Left ventricle myocardium inferior (tissue), 1 donor: ENCODE results near the gene AP3D1. TPM values are rescaled to one million over a fixed set of nuclear protein-coding genes. Genes with fewer than 3 reads are reported as not detected.
A peak's percentile ranks its signal among the peaks of the same experiment; 100 is the strongest.

Source experiments
- DNase-seq: peaks from one replicate; pipeline ENCODE4 v3.0.0-alpha.2; 2020
- H3K27ac ChIP-seq: fragments of 200-600 bp; replicated peaks from 2 replicates; pipeline ENCODE4 v1.8.0; 2021
- H3K27me3 ChIP-seq: fragments of 200-600 bp; 2 replicates; pipeline ENCODE4 v1.8.0; 2021; ENCODE audit warnings: low read depth
- H3K36me3 ChIP-seq: fragments of 200-600 bp; 2 replicates; pipeline ENCODE4 v1.8.0; 2021
- H3K4me1 ChIP-seq: fragments of 200-600 bp; 2 replicates; pipeline ENCODE4 v1.8.0; 2021
- H3K4me3 ChIP-seq: fragments of 200-600 bp; 2 replicates; pipeline ENCODE4 v1.8.0; 2021; ENCODE audit warnings: mild to moderate bottlenecking, moderate library complexity
- H3K9me3 ChIP-seq: fragments of 200-600 bp; replicated peaks from 2 replicates; pipeline ENCODE4 v1.8.0; 2021
- intact Hi-C: fragments of 100-400 bp; cut with micrococcal nuclease; formaldehyde crosslinking; loops from one replicate; pipeline ENCODE4 v1.11.0; 2022
- total RNA-seq: library from RNA; stranded (reverse); fragmentation: NEBNext Ultra II Directional; extraction: Animal tissue kit (Norgen Biotek cat#: 25700); gene quantifications from one replicate; pipeline ENCODE4 v1.2.1, GENCODE V29; 2021
- TF ChIP-seq, protein P1 (sequence below): fragments of 200-600 bp; IDR thresholded peaks from 2 replicates; pipeline ENCODE4 v1.8.0; 2021; ENCODE audit warnings: antibody characterized with exemption, mild to moderate bottlenecking, borderline replicate concordance
- donor health status: DM: no; HTN: yes; CAD: no; lungs with severe emphysema.

AP3D1 gene
- total RNA-seq, 1 donor from 2014 or later = 75.4 TPM

DNA sequence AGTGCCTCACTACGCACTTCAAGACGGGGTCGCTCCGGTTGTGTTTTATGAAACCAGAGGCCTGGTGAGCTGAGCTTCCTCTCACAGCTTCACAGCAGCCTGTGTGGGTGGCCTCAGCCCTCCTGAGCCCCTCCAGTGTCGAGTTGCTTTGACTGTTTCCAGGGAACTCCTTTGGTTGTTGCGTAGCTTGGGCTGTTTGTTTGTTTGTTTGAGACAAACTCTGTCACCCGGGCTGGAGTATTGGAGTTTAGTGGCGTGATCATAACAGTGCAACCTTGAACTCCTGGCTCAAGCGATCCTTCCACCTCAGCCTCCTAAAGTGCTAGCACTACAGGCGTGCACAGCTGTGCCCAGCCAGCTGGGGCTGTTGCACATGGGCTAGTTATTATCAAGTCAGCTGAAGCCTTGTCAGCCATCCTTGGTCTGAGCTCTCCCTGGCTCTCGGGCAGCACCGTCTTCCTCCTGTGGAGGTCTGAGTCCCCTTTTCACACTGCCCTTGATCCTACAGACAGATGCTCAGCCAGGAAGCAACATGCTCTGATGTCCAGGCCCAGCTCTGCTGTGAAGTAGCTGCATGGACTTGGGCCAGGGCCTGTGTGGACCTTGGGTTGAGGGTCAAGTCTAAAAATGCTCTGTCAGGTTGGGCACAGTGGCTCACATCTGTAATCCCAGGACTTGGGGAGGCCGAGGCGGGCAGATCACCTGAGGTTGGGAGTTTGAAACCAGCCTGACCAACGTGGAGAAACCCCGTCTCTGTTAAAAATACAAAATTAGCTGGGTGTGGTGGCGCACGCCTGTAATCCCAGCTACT lies 22.6 kb upstream of the AP3D1 start:
- Histone ChIP-seq H3K36me3 (peaks cover 3% of the 10 kb centered on the region), H3K4me3 (no peak overlapping the region), H3K27ac (no peak overlapping the region), H3K4me1 (peaks cover 71% of the 10 kb centered on the region), H3K9me3 (no peaks in the 10 kb centered on the region), H3K27me3 (no peaks in the 10 kb centered on the region)
- DNase-seq = no peak
- TF ChIP-seq, protein P1, sequence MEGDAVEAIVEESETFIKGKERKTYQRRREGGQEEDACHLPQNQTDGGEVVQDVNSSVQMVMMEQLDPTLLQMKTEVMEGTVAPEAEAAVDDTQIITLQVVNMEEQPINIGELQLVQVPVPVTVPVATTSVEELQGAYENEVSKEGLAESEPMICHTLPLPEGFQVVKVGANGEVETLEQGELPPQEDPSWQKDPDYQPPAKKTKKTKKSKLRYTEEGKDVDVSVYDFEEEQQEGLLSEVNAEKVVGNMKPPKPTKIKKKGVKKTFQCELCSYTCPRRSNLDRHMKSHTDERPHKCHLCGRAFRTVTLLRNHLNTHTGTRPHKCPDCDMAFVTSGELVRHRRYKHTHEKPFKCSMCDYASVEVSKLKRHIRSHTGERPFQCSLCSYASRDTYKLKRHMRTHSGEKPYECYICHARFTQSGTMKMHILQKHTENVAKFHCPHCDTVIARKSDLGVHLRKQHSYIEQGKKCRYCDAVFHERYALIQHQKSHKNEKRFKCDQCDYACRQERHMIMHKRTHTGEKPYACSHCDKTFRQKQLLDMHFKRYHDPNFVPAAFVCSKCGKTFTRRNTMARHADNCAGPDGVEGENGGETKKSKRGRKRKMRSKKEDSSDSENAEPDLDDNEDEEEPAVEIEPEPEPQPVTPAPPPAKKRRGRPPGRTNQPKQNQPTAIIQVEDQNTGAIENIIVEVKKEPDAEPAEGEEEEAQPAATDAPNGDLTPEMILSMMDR = no peak
- intact Hi-C loops = no loop called here

GRCh38 chr19:2173388-2173766 lies 22.0 kb upstream of the AP3D1 start:
- Histone ChIP-seq H3K4me1 (peaks cover 77% of the 10 kb centered on the region), H3K27me3 (no peaks in the 10 kb centered on the region), H3K36me3 (peaks cover 3% of the 10 kb centered on the region), H3K9me3 (no peaks in the 10 kb centered on the region), H3K27ac (no peak overlapping the region), H3K4me3 (no peak overlapping the region)
- intact Hi-C loops = no loop called here
- TF ChIP-seq, protein P1 = no peak
- no peak for DNase-seq

- peak overlapping the region; percentile 92 for H3K27ac ChIP-seq
- H3K4me3 ChIP-seq = peak overlapping the region; percentile 14
- H3K36me3 ChIP-seq = peaks cover 3% of the 10 kb centered on the region
- DNase-seq = peak; percentile 73
- no peaks in the 10 kb centered on the region for H3K9me3 ChIP-seq
- H3K27me3 ChIP-seq = no peaks in the 10 kb centered on the region
- TF ChIP-seq, protein P1 = no peak
- H3K4me1 ChIP-seq = peaks cover 87% of the 10 kb centered on the region
- intact Hi-C loops = no loop called here
Measured at GRCh38 chr19:2171349-2172145, 20.2 kb upstream of the AP3D1 start.

GRCh38 chr19:2170987-2171348 lies 19.6 kb upstream of the AP3D1 start:
- Histone ChIP-seq H3K36me3 (peaks cover 3% of the 10 kb centered on the region), H3K4me1 (peaks cover 87% of the 10 kb centered on the region), H3K9me3 (no peaks in the 10 kb centered on the region), H3K4me3 (no peak overlapping the region), H3K27ac (peak overlapping the region; percentile 92), H3K27me3 (no peaks in the 10 kb centered on the region)
- intact Hi-C loops = no loop called here
- no peak for DNase-seq
- TF ChIP-seq, protein P1 = no peak

- DNase-seq = no peak
- H3K27ac ChIP-seq = peak overlapping the region; percentile 92
- no peak overlapping the region for H3K4me3 ChIP-seq
- no peaks in the 10 kb centered on the region for H3K9me3 ChIP-seq
- TF ChIP-seq, protein P1 = no peak
- no peaks in the 10 kb centered on the region for H3K27me3 ChIP-seq
- peaks cover 92% of the 10 kb centered on the region for H3K4me1 ChIP-seq
- peaks cover 3% of the 10 kb centered on the region for H3K36me3 ChIP-seq
- intact Hi-C loops = no loop called here
Measured at GRCh38 chr19:2170219-2170618, 18.9 kb upstream of the AP3D1 start.
